SU-DHL-6 (cell line): ENCODE results near the gene MYLK.

Experiments used
- EZH2phosphoT487 ChIP-seq: fragments of 200-600 bp; sonication (generic), shearing (Covaris generic); conservative IDR thresholded peaks from 2 replicates; pipeline ENCODE4 v1.6.1; 2018; ENCODE audit warnings: mild to moderate bottlenecking, antibody characterized with exemption, low read length, moderate library complexity, mixed read lengths
- TF ChIP-seq, protein P1 (sequence below): fragments of 200-600 bp; sonication (generic); IDR thresholded peaks from one replicate; pipeline ENCODE4 v1.5.1; 2017; ENCODE audit warnings: antibody characterized with exemption, mild to moderate bottlenecking, low read length, moderate library complexity; ENCODE audit not compliant: insufficient read depth, poor library complexity, severe bottlenecking

DNA sequence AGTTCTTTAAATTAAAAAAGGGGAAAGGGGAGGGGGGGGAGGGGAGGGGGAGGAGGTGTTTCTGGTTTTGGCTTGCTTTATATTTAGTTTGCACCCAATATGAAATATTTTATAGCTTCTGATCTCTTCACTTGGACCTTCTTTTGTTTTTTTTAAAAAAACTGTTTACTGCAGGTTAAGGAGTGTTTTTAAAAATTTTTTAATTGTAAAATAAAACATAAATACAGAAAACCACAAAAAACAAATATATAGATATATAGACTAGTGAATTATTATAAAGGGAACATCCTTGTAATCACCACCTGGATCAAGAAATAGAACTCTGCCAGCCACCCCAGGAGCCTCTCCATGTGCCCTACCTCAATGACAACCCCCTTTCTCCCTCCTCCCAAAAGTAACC lies 861 bp upstream of the MYLK start:
- TF ChIP-seq EZH2phosphoT487 = no peak
- TF ChIP-seq, protein P1, sequence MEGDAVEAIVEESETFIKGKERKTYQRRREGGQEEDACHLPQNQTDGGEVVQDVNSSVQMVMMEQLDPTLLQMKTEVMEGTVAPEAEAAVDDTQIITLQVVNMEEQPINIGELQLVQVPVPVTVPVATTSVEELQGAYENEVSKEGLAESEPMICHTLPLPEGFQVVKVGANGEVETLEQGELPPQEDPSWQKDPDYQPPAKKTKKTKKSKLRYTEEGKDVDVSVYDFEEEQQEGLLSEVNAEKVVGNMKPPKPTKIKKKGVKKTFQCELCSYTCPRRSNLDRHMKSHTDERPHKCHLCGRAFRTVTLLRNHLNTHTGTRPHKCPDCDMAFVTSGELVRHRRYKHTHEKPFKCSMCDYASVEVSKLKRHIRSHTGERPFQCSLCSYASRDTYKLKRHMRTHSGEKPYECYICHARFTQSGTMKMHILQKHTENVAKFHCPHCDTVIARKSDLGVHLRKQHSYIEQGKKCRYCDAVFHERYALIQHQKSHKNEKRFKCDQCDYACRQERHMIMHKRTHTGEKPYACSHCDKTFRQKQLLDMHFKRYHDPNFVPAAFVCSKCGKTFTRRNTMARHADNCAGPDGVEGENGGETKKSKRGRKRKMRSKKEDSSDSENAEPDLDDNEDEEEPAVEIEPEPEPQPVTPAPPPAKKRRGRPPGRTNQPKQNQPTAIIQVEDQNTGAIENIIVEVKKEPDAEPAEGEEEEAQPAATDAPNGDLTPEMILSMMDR = no peak
